ENCODE results near the gene ISOC2.
"Not testable (repeated sequence)": the region's sequence is repeated elsewhere in the genome, so short reads cannot be mapped to it uniquely, and the experiment has no call there.

ISOC2 gene

GRCh38 chr19:55456347-55456746, 5.1 kb downstream of the ISOC2 start:
- DNase-seq = no peak

GRCh38 chr19:55455576-55456235, 5.7 kb downstream of the ISOC2 start:
- DNase-seq = no peak

GRCh38 chr19:55454787-55455243, 6.6 kb downstream of the ISOC2 start:
- DNase-seq = peak in 1 of 2 experiments; percentile 14

- no peak for DNase-seq
Measured at GRCh38 chr19:55453511-55454260, 7.8 kb downstream of the ISOC2 start.

- DNase-seq = peak; percentile 88 to 92
Measured at GRCh38 chr19:55452749-55453346, 8.6 kb downstream of the ISOC2 start.

- peak in 1 of 2 experiments; percentile 17 for DNase-seq
Measured at GRCh38 chr19:55451965-55452748, 9.3 kb downstream of the ISOC2 start.

- DNase-seq = no peak
Measured at GRCh38 chr19:55451163-55451964, 10.1 kb downstream of the ISOC2 start.

- DNase-seq = no peak
Measured at GRCh38 chr19:55449469-55449868, 12.0 kb downstream of the ISOC2 start.

GRCh38 chr19:55448175-55448490, 13.3 kb downstream of the ISOC2 start:
- DNase-seq = not testable (repeated sequence)

- DNase-seq = peak; percentile 66 to 77
Measured at GRCh38 chr19:55447421-55448174, 13.8 kb downstream of the ISOC2 start.

GRCh38 chr19:55446060-55446459, 15.4 kb downstream of the ISOC2 start:
- DNase-seq = no peak

- DNase-seq = no peak
Measured at GRCh38 chr19:55444646-55445045, 16.8 kb downstream of the ISOC2 start.

- no peak for DNase-seq
Measured at GRCh38 chr19:55443824-55444480, 17.5 kb downstream of the ISOC2 start.

- DNase-seq = no peak
Measured at GRCh38 chr19:55443045-55443823, 18.2 kb downstream of the ISOC2 start, which contains the start of gene SHISA7. Gene SHISA7, minus strand, starts transcription at chr19:55443300. Its CDS starts 437 bp downstream, at chr19:55442863.

- DNase-seq = peak in 1 of 2 experiments; percentile 13
Measured at GRCh38 chr19:55442372-55442961, 19.0 kb downstream of the ISOC2 start.

GRCh38 chr19:55441692-55442321, 19.6 kb downstream of the ISOC2 start:
- peak; percentile 27 to 32 for DNase-seq

GRCh38 chr19:55441319-55441691, 20.1 kb downstream of the ISOC2 start:
- no peak for DNase-seq

GRCh38 chr19:55440411-55441105, 20.9 kb downstream of the ISOC2 start:
- no peak for DNase-seq

- no peak for DNase-seq
Measured at GRCh38 chr19:55439052-55439451, 22.4 kb downstream of the ISOC2 start.
